GM18861 (cell line): ENCODE measurements around the gene EVI5.
"Not testable (repeated sequence)": the region's sequence is repeated elsewhere in the genome, so short reads cannot be mapped to it uniquely, and the experiment has no call there.

Source experiments
- ATAC-seq: cut with Tn5 transposase; IDR thresholded peaks from one replicate; pipeline ENCODE4 v1.9.1; 2021; ENCODE audit not compliant: unreplicated experiment

Gene EVI5

GRCh38 chr1:92792340-92792782 is 7.5 kb upstream of the EVI5 start:
- no peak for ATAC-seq

- no peak for ATAC-seq
These were observed 6.7 kb upstream of the EVI5 start for GRCh38 chr1:92791487-92792066.

- no peak for ATAC-seq
These were observed 6.0 kb upstream of the EVI5 start for GRCh38 chr1:92790867-92791266.

GRCh38 chr1:92790081-92790480 is 5.2 kb upstream of the EVI5 start:
- ATAC-seq, result no peak

GRCh38 chr1:92786111-92786901 is 1.4 kb upstream of the EVI5 start:
- ATAC-seq, result no peak

- no peak for ATAC-seq
These were observed 778 bp downstream of the EVI5 start for GRCh38 chr1:92784021-92784638.

- not testable (repeated sequence) for ATAC-seq
These were observed 1.4 kb downstream of the EVI5 start for GRCh38 chr1:92783550-92783949.

- ATAC-seq, result no peak
These were observed 6.5 kb downstream of the EVI5 start for GRCh38 chr1:92778376-92778775.

- ATAC-seq, result no peak
These were observed 10.5 kb downstream of the EVI5 start for GRCh38 chr1:92774407-92774806.

- not testable (repeated sequence) for ATAC-seq
These were observed 11.2 kb downstream of the EVI5 start for GRCh38 chr1:92773749-92774148.

GRCh38 chr1:92769856-92770255 is 15.1 kb downstream of the EVI5 start:
- no peak for ATAC-seq

- no peak for ATAC-seq
These were observed 16.0 kb downstream of the EVI5 start for GRCh38 chr1:92768915-92769314.

- no peak for ATAC-seq
These were observed 16.6 kb downstream of the EVI5 start for GRCh38 chr1:92768296-92768695.

- no peak for ATAC-seq
These were observed 20.8 kb downstream of the EVI5 start for GRCh38 chr1:92764116-92764515.

- ATAC-seq, result no peak
These were observed 22.6 kb downstream of the EVI5 start for GRCh38 chr1:92762355-92762754.

GRCh38 chr1:92759361-92759760 is 25.5 kb downstream of the EVI5 start:
- ATAC-seq, result no peak

GRCh38 chr1:92756537-92756936 is 28.4 kb downstream of the EVI5 start:
- no peak for ATAC-seq

GRCh38 chr1:92755541-92756461 is 29.1 kb downstream of the EVI5 start:
- no peak for ATAC-seq

- ATAC-seq, result no peak
These were observed 30.2 kb downstream of the EVI5 start for GRCh38 chr1:92754719-92755050.

- ATAC-seq, result no peak
These were observed 30.7 kb downstream of the EVI5 start for GRCh38 chr1:92754000-92754718.

- no peak for ATAC-seq
These were observed 32.2 kb downstream of the EVI5 start for GRCh38 chr1:92752719-92753118.
